CD4-positive, alpha-beta T cell treated with Interleukin-10 for 1 hour (primary cell): Measurements from ENCODE around the gene DDX49.
A peak's percentile ranks its signal among the peaks of the same experiment; 100 is the strongest.
"Not testable (repeated sequence)": the region's sequence is repeated elsewhere in the genome, so short reads cannot be mapped to it uniquely, and the experiment has no call there.

Experiments
- DNase-seq: peaks from one replicate; pipeline ENCODE4 v3.0.0-alpha.2; 2020

DDX49 gene

DNA sequence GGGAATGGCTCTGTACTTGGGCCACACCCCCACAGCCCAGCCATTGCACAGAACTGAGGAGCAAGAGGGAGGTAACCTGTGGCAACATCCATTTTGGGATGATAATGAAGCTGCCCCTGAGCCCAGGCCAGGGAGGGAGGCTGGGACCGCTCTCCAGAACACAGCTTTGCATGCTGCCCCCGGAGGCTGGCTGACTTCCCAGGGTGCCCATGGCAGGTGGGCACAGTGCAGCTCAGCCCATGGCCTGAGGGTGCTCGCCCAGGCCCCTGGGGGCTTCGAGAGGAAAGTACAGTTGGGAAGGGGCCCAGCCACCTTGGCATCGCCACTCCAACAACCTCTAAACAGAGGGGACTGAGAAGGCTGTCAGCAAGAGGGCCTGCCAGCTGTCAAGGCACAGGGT lies 6.0 kb upstream of the DDX49 start:
- no peak for DNase-seq

DNA sequence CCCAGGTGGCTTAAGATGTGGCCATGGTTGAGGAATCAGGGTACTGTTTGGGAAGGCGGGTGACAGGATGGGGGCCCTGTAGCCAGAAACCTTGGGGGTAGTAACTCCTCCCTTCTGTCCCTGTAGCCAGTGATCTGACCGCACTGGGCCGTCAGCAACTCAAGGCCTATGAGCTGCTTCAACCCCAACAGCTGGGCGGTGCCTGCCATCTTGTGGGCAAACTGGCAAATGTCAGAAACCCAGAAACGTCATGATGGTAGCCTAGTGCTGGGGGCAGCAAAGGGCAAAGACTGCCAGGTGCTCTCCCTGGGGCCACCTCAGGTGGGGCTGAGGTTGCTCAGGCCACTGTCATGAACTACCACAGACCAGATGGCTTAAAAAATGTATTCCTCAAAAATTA lies 3.9 kb upstream of the DDX49 start:
- DNase-seq = peak; percentile 45

DNA sequence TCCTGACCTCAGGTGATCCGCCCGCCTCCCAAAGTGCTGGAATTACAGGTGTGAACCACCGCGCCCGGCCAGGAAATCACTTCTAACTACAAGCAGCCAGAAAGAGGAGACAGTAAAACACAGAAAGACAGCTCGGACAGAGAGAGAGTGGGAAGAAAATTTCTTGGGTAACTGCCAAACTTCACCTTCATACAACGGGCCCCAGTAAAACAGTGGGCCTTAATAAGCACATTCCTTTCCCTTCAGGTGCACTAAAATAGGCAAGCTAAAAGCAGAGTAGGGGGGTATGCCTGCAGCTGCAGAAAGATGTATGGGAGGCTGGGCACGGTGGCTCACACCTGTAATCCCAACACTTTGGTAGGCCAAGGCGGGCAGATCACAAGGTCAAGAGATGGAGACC lies 1.9 kb upstream of the DDX49 start:
- DNase-seq = not testable (repeated sequence)

DNA sequence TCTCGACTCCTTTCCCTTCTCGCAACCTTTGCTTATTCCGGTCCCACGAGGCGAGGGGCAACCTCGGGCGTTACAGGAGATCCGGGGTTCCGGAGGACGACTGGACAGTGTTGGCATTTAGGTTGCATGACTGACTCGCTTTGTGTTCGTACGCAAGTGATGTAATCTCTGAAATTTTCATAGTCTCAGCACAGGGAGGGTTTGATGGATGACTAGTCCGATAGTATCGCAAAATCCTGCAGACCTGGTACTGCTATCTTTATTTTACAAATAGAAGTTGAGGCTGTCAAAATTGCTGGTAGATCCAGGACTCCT lies 342 bp downstream of the DDX49 start:
- DNase-seq = no peak

DNA sequence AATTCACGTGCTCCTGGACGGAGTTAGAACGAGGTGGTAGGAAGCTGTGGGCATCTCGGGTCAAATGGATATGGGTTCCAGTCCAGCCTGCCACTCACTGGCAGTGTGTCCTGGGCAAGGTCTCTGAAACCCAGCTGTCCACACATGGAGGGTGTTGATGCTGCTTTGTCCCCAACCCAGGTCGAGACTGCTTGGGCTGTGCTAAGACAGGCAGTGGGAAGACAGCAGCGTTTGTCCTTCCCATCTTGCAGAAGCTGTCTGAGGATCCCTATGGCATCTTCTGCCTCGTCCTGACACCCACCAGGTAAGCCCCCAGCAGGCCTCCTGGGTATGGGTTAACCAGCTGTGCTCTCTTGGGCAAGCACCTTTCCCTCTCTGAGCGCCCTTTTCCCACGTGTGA lies 885 bp downstream of the DDX49 start:
- no peak for DNase-seq

DNA sequence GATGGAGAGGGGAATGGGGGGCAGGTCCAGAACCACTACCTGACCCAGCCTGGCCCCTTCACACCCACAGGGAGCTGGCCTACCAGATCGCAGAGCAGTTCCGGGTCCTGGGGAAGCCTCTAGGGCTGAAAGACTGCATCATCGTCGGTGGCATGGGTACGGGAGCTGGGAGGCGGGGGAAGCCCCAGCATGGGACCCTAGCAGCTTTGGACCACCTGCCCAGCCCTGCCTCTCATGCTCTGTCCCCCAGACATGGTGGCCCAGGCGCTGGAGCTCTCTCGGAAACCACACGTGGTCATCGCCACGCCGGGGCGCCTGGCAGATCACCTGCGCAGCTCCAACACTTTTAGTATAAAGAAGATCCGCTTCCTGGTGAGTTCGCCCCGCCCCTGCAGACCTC lies 2.1 kb downstream of the DDX49 start:
- no peak for DNase-seq

DNA sequence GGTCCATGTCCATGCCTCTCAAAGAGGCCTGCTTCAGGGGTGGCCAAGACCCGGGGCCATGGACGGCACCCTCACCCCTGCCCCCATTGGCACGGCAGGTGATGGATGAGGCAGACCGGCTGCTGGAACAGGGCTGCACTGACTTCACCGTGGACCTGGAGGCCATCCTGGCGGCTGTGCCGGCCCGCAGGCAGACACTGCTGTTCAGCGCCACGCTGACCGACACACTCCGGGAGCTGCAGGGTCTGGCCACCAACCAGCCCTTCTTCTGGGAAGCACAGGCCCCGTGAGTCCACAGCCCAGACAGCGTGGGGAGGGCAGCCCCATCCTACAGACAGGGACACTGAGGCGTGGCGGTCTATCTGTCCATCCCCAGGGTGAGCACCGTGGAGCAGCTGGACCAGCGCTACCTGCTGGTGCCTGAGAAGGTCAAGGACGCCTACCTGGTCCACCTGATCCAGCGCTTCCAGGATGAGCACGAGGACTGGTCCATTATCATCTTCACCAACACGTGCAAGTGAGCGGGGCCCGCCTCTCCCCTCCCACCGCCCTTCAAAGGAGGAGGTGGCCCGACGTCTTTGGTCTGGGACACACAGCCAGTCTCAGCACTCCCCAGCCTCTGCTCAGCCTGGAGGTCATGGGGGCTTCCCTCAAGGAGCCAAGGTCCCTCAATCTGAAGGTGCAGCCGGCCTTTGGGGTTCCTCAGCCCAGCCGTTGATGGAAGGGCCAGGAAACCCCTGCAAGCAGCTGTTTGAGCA lies 2.9 kb downstream of the DDX49 start:
- no peak for DNase-seq

DNA sequence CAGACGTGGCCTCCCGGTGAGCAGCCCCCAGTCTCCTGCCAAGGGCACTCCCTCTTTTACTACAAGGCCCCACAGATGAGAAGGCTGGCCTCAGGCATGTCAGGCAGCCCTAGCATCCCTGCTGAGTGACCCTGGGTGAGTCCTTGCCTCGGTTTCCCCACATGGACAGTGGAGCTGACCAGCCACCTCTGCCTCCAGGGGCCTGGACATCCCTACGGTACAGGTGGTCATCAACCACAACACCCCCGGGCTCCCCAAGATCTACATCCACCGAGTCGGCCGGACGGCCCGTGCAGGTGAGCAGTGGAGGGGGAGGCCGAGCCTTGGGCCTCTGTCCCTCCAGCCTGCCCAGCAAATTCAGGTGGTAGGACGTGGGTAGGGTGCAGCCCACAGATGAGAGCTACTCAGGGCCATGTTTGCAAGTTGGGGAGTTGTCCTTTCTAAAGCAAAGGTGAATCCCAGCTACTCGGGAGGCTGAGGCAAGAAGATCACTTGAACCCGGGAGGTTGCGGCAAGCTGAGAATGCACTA lies 5.2 kb downstream of the DDX49 start:
- DNase-seq = no peak

DNA sequence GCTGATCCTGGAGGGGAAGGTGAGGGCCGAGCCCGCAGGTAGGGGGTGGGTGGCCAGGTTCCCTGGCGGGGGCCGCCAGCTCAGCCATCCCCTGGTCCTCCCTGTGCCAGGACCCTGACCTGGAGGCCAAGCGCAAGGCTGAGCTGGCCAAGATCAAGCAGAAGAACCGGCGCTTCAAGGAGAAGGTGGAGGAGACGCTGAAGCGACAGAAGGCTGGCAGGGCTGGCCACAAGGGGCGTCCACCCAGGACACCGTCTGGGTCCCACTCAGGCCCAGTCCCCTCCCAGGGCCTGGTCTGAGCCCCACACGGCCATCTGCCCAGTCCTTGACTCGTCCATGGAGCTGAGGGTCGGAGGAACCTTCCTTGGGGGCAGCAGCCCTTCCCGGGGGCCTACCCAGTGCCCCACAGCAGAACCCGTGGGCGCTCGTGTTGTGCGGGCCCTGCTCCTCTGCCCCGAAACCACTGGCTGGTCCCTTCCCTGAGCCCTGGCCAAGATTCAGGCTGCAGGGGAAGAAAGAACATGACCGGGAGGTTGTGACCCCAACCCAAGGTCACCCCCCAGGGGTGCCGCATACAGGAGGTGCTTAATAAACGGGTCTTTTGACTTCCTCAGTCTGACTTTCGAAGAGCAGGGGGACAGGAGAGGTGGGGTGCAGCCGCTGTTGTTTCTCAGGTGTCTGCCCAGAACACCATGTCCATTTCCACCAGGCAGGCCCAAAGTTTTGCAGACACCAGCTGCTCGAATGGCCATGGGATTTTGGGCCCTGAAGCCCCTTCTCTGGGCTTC lies 8.7 kb downstream of the DDX49 start:
- DNase-seq = no peak

DNA sequence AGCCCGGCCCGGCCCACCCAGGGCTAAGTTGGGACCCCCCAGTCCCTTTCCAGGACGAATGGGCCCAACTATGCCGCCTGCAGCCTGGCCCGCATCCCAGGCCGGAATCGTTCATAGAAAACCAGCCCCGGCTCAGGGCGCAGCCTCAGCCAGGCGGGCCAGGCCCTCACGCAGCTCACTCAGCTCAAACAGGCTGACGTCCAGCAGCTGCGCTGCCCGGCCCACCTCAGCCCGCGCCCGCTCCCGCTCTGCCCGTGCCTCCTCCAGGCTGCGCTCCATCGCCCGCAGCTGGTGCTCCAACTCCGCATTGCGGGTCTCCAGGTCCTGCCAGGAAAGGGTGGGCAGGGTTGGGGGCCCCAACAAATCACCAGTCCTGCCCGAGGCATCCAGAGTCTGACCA lies 9.8 kb downstream of the DDX49 start:
- no peak for DNase-seq

DNA sequence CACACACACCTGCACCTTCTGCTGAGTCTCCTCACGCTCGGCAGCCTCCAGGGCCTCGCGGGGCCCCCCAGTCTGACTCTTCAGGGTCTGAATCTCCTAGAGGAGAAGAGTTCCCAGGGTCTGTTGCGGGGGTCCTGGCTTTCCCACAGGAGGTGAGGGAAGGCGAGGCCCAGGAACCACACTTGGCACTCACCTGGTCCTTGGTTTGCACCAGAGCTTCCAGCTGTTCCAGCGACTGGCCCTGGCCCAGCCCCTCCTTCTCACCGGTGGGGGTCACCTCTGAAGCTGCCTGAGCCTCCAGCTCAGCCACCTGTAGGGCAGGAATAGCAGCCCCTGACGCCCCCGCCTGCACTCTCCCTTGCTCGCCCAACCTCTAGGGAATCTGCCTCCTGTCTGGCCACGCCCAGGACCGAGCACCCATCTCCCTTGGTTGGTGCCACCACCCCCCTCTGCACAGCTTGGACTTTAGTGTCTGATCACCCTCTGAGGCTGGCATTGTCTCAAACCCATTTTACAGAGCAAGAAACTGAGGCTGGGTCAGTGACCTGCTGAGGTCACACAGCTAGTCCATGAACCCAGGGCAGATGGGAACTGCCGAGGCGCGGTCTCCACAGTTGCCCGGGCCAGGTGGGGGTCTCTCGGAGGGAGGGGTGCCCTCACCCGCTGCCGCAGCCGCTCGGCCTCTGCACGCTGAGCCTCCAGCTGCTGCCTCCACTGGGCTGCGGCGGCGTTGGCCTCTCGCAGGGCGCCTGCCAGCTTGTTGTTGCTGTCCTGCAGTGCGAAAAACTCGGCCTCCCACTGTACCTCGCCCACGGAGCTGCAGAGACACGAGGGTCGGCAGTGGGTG lies 12.0 kb downstream of the DDX49 start:
- DNase-seq = no peak

DNA sequence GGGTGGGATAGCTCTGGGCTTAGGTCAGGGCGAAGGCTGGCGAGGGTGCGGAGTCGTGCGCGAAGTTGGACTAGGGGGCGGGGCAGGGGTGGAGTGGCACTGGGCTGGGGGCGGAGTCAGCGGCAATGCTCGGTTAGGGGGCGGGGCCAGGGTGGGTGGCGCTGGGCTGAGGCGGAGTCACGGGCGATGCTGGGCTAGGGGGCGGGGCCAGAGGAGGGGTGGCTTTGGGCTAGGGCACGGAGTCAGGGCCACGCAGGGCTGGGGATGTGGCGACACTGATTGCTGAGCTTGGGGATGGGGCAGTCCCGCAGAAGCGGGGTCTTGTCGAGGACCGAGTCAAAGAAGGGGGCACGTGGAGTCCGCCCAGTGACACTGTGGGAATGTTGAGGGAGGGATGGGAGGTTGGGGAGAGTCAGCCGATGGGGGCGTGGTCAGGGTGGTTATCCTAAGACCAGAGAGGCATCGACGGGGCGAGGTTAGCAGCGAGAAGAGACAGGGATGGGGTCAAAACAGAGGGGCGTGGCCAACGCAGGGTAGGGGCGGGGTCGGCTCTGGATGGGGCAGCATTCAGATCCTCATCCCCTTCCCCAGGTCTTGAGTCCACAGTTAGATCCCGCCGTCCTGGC lies 12.8 kb downstream of the DDX49 start:
- DNase-seq = peak; percentile 84

DNA sequence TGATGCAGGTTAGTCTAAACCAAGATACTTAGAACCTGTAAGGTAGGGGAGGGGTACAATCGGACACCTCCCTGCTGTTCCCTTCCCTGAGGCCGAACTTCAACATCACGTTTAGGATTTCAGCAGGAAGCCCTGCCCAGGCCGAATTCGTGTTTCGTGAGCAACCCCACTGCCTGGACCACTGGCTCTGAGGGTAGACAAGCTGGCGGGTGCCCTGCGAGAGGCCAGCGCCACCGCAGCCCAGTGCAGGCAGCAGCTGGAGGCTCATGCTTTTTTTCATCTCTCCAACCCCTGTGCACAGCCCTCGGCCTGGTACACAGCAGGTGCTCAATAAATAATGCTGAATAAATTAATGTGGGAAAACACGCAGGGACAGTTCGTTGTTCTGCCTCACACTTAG lies 13.8 kb downstream of the DDX49 start:
- DNase-seq = no peak

DNA sequence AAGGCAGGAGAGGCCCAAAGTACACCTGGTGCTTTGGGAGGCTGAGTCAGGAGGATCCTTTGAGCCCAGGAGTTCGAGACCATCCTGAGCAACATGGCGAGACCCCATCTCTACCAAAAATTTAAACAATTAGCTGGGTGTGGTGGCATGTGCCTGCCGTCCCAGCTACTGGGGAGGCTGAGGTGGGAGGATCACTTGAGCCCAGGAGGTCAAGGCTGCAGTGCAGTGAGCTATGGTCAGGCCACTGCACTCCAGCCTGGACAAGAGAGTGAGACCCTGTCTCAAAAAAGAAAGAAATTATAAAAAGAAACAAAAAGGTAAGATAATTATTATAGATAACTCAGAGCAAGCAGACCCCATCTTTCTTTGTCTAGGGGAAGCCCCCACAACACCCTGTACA lies 19.6 kb downstream of the DDX49 start:
- no peak for DNase-seq

DNA sequence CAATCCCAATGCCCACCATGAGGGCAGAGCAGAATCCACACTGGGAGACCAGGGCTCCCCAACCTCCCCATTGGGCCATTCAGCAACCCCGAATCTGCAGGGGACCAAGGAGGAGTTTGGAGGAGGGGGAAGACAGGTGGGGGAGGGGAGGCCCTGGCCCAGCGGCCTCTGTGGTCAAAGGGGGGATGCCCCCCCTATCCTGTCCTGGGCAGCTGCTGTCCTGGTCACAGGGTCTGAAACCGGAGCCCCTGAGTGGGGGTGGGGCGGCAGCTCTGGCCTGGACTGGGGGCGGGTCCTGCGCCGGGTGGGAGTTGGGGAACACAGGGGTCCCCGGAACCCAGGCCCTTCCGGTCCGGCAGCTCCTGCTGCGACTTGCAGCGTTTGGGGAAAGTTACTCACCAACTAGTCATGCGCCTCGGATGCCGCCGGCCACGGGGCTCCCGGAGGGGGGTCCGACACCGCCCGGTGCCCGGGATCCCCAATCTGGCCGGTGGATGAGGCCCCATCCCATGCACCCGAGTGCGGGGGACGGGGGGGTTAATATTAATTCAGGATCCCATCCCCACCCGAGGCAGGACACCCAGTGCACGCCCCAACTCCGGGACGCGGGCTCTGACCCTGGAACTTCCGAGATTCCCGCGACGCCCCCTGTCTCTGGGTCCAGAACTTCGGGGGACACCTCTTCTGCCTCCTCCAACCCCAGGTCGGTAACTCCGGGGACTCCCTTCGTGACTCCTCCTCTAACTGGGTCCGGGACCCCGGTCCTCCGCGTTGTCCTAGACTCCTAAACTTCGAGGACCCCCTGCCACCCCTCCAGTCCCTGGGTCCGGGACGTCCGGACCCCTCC lies 20.6 kb downstream of the DDX49 start:
- no peak for DNase-seq

DNA sequence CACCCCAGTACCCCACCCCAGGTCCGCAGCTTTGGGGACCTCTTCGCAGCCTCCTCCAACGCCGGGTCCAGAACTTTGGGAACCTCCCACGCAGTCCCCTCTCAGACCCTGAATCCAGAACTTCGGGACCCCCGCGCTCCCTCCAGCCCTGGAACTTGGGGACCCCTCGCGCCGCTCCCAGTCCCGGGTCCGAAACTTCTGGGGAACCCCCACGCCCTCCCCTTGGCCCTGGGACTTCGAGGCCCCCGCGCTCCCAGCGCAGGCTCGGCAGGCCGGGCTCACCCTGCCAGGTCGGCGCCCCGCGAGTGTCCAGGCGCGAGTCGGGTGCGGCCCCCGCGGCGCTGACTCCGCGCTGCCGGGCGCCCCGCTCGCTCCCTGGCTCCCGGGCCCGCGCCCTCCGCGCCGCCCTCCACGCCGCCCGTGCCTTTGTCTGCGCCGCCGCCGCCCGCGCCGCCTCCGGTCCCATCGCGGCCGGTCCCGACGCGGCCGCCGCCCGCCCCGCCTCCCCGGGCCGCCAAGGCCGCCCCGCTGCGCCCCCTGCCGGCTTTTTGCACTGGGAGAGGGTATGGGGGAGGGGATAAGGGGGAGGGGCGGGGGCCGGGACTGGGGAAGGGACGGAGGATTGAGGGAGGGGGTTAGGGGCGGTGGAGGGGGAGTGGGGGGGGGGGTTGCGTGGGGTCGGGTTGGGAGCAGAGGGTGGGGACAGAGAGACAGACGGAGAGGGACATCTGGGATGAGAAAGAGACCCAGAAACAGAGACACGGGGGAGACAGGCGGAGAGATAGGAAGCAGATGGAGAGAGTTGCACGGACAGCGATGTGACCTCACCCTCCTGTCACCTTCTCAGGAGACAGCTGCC lies 21.5 kb downstream of the DDX49 start, which contains the start of gene HOMER3:
HOMER3 (minus strand) TSS at position 449 of the 859 bp plus-strand sequence. CDS start 2,235 bp downstream, outside the sequence.
- DNase-seq = peak; percentile 80

DNA sequence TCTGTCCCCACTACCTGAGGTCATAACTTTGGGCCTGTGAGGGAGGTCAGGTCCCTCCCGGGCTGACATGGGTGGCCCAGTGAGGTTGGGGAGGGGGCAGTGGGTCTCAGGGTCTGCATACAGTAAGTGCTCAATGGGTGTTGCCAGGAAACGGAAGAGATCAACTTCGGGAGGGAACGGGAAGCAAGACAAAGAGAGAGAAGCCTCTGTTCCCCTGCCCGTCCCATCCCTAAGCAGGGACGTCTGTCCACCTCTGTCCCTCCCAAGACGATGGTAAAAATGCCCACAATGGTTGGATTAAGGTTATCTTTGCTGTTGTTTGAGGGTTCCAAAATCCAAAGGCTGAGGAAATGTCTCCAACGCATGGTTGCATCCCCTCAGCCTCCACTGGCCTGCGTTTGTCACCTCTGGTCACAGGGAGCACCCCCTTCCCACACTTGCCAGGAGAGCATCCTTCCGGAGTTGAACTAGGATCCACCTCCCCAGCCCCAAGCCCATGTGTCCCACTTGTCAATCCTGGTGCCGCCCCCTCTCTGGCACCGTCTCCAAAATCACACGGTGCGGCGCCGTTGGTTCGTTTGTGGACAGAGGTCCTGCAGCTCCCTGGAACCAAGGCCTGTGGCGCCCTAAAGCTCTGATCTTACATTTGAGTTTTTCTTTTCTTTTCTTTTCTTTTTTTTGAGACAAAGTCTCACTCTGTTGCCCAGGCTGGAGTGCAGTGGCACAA lies 22.3 kb downstream of the DDX49 start:
- no peak for DNase-seq

DNA sequence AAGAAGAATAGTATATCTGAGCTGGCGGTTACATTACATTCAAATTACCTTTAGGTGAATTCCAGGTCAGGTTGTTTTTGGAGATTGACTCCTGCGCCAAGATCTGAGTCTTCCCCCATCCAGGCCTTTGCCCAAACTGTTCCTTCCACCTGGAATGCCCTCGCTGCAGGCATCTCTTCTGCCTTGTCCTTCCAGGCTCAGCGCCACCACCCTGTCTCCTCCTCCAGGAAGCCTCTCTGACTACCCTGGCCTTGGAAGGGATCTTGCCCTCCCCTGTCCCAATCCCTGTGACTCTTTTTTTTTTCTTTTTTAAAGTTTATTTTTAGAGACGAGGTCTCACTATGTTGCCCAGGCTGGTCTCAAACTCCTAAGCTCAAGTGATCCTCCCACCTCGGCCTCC lies 23.2 kb downstream of the DDX49 start:
- no peak for DNase-seq

DNA sequence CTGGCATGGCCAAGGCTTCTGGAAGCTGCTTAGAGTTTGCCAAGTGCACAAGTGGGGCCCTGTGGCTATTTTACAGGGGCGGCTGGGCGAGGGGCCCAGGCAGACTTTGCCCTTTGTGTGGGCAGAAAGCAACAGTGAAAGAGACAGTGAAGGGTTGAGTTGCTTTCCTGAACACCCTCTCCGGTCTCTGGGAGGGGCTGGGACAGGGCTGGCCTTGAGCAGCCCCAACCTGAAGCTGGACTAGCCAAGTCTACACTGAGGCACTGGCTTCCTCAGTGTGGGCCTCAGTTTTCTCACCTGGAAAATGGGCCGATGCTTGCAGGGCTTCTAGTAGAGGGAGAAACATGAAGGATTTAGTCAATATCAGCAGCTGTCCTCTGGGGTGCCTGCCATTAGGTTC lies 23.9 kb downstream of the DDX49 start:
- no peak for DNase-seq

DNA sequence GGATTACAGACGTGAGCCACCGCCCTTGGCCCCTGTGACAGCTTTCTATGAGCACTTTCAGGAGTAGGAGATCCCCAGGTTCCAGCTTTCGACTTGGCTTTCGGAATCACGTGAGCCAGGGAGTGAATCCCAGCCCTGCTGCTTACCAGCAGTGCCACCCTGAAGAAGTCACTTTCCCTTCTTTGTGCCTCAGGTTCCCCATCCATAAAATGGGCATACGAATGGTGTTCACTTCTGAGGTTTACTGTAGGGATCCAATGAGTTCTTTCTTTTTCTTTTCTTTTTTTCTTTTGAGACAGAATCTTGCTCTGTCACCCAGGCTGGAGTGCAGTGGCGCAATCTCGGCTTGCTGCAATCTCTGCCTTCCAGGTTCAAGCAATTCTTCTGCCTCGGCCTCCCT lies 25.8 kb downstream of the DDX49 start:
- no peak for DNase-seq
